WTC11 (cell line): ENCODE results near the gene GSK3B. TPM values are rescaled to one million over a fixed set of nuclear protein-coding genes. Genes with fewer than 3 reads are reported as not detected.

Experiments used
- ATAC-seq: fragments of 200-7000 bp; cut with Tn5 transposase; 2 replicates; pipeline ENCODE4 v1.10.0; 2021; ENCODE audit warnings: mild to moderate bottlenecking, moderate library complexity
- CTCF ChIA-PET: fragments of 300-600 bp; sonication (Branson Sonifier 250); formaldehyde crosslinking; loops from one replicate; lab custom pipeline; 2021; ENCODE audit warnings: antibody characterized with exemption; lab: Charles Lee
- POLR2A ChIA-PET: fragments of 350-600 bp; sonication (Branson Sonifier 250); formaldehyde crosslinking; loops from one replicate; lab custom pipeline; 2021; ENCODE audit warnings: antibody characterized with exemption; lab: Charles Lee
- DNase-seq: peaks from one replicate; pipeline ENCODE4 v3.0.0; 2021; ENCODE audit warnings: low spot score
- H3K27ac Mint-ChIP-seq: 2 replicates; pipeline ENCODE4 v1.8.0; 2021; ENCODE audit warnings: mixed read lengths
- H3K27me3 Mint-ChIP-seq: 2 replicates; pipeline ENCODE4 v1.8.0; 2021; ENCODE audit warnings: low read depth, mild to moderate bottlenecking, moderate library complexity, mixed read lengths
- H3K36me3 Mint-ChIP-seq: 2 replicates; pipeline ENCODE4 v1.8.0; 2021; ENCODE audit warnings: mixed read lengths
- H3K4me1 Mint-ChIP-seq: 2 replicates; pipeline ENCODE4 v1.8.0; 2022; ENCODE audit warnings: mixed read lengths
- H3K4me3 Mint-ChIP-seq: 2 replicates; pipeline ENCODE4 v1.8.0; 2021; ENCODE audit warnings: mild to moderate bottlenecking, moderate library complexity, mixed read lengths
- H3K9me3 Mint-ChIP-seq: 2 replicates; pipeline ENCODE4 v1.8.0; 2021; ENCODE audit warnings: mixed read lengths
- ATF1 ChIP-seq: sonication (generic); formaldehyde crosslinking; IDR thresholded peaks from 2 replicates; pipeline ENCODE4 v1.8.1; 2023; ENCODE audit warnings: mild to moderate bottlenecking, moderate library complexity, missing genetic modification reagents
- ATF3 ChIP-seq: sonication (generic); formaldehyde crosslinking; conservative IDR thresholded peaks from 2 replicates; pipeline ENCODE4 v1.8.1; 2022; ENCODE audit warnings: mild to moderate bottlenecking, missing genetic modification reagents
- CTCF ChIP-seq: fragments of 200-600 bp; IDR thresholded peaks from 2 replicates; pipeline ENCODE4 v1.8.0; 2022; ENCODE audit warnings: antibody characterized with exemption
- E2F1 ChIP-seq: sonication (generic); formaldehyde crosslinking; IDR thresholded peaks from 2 replicates; pipeline ENCODE4 v1.8.0; 2022; ENCODE audit warnings: mild to moderate bottlenecking, missing genetic modification reagents
- E2F5 ChIP-seq: sonication (generic); formaldehyde crosslinking; IDR thresholded peaks from 2 replicates; pipeline ENCODE4 v1.8.1; 2022; ENCODE audit warnings: mild to moderate bottlenecking, moderate library complexity, missing genetic modification reagents
- FOXP1 ChIP-seq: sonication (generic); formaldehyde crosslinking; IDR thresholded peaks from 2 replicates; pipeline ENCODE4 v1.8.0; 2022; ENCODE audit warnings: missing genetic modification reagents, mild to moderate bottlenecking, moderate library complexity, borderline replicate concordance
- GABPB1 ChIP-seq: sonication (generic); formaldehyde crosslinking; IDR thresholded peaks from 2 replicates; pipeline ENCODE4 v1.8.1; 2023; ENCODE audit warnings: mild to moderate bottlenecking, missing genetic modification reagents
- GRHL2 ChIP-seq: fragments of 250-450 bp; sonication (Bioruptor Pico); IDR thresholded peaks from 2 replicates; pipeline ENCODE4 v1.8.0; 2022; ENCODE audit warnings: mild to moderate bottlenecking, moderate library complexity; ENCODE audit not compliant: insufficient replicate concordance, severe bottlenecking
- HMGA2 ChIP-seq: fragments of 250-450 bp; sonication (Bioruptor Pico); IDR thresholded peaks from 2 replicates; pipeline ENCODE4 v1.4.0; 2021; ENCODE audit warnings: mild to moderate bottlenecking, moderate library complexity
- NFE2L1 ChIP-seq: sonication (generic); formaldehyde crosslinking; IDR thresholded peaks from 2 replicates; pipeline ENCODE4 v1.8.1; 2023; ENCODE audit warnings: missing genetic modification reagents
- NR1H2 ChIP-seq: sonication (generic); formaldehyde crosslinking; IDR thresholded peaks from 2 replicates; pipeline ENCODE4 v1.9.0; 2021; ENCODE audit warnings: mild to moderate bottlenecking, moderate library complexity, missing genetic modification reagents
- SOX15 ChIP-seq: fragments of 250-450 bp; sonication (Bioruptor Pico); IDR thresholded peaks from 2 replicates; pipeline ENCODE4 v1.9.0; 2021; ENCODE audit warnings: mild to moderate bottlenecking
- USF1 ChIP-seq: sonication (generic); formaldehyde crosslinking; IDR thresholded peaks from 2 replicates; pipeline ENCODE4 v1.8.0; 2022; ENCODE audit warnings: mild to moderate bottlenecking, missing genetic modification reagents
- ZBTB21 ChIP-seq: sonication (generic); formaldehyde crosslinking; IDR thresholded peaks from 2 replicates; pipeline ENCODE4 v1.8.1; 2023; ENCODE audit warnings: mild to moderate bottlenecking, missing genetic modification reagents, borderline replicate concordance
- ZNF219 ChIP-seq: sonication (generic); formaldehyde crosslinking; IDR thresholded peaks from 2 replicates; pipeline ENCODE4 v1.8.0; 2023; ENCODE audit warnings: missing genetic modification reagents, mild to moderate bottlenecking, borderline replicate concordance
- ZNF423 ChIP-seq: fragments of 250-450 bp; sonication (Bioruptor Pico); IDR thresholded peaks from 2 replicates; pipeline ENCODE4 v2.1.2; 2022; ENCODE audit warnings: mild to moderate bottlenecking, moderate library complexity
- ZNF512 ChIP-seq: sonication (generic); formaldehyde crosslinking; IDR thresholded peaks from 2 replicates; pipeline ENCODE4 v1.8.1; 2022; ENCODE audit warnings: missing genetic modification reagents, borderline replicate concordance
- ZSCAN18 ChIP-seq: fragments of 250-450 bp; sonication (Bioruptor Pico); IDR thresholded peaks from 2 replicates; pipeline ENCODE4 v2.1.2; 2022; ENCODE audit warnings: mild to moderate bottlenecking, moderate library complexity
- total RNA-seq: library from RNA; stranded (reverse); gene quantifications from 3 replicates; pipeline ENCODE4 v1.2.3, GENCODE V29; 2021
- TF ChIP-seq, protein P1 (sequence below): sonication (generic); formaldehyde crosslinking; IDR thresholded peaks from 2 replicates; pipeline ENCODE4 v1.8.1; 2023; ENCODE audit warnings: mild to moderate bottlenecking, missing genetic modification reagents
- TF ChIP-seq, protein P2 (sequence below): sonication (generic); formaldehyde crosslinking; IDR thresholded peaks from 2 replicates; pipeline ENCODE4 v1.8.0; 2023; ENCODE audit warnings: missing genetic modification reagents

GSK3B gene
- total RNA-seq, 1 experiment from 2014 or later, result 48.9 TPM

DNA sequence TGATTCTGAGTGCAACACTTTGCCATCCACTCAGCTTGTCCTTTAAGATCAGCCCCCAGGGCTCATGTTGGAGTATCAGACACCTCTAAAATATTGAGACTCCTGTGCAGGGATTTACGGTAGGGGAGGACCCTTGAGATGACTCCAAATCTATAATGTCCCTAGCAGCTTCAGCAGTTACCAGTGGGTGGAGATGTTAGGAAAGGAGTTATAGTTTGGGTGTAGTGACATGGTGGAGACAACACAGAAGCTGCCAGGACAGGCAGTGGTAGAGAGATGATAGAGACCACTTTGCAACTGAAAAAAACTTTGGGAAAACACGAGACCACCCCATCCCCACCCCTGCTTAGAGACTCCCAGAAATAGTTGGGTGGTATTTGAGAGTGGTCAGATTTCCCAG is 43.3 kb upstream of the GSK3B start:
- peaks cover 14% of the 10 kb centered on the region for H3K9me3 Mint-ChIP-seq
- H3K36me3 Mint-ChIP-seq, result no peaks in the 10 kb centered on the region
- TF ChIP-seq SOX15 (CRISPR knock-in tag) (no peak), CTCF (no peak)
- TF ChIP-seq, protein P1, sequence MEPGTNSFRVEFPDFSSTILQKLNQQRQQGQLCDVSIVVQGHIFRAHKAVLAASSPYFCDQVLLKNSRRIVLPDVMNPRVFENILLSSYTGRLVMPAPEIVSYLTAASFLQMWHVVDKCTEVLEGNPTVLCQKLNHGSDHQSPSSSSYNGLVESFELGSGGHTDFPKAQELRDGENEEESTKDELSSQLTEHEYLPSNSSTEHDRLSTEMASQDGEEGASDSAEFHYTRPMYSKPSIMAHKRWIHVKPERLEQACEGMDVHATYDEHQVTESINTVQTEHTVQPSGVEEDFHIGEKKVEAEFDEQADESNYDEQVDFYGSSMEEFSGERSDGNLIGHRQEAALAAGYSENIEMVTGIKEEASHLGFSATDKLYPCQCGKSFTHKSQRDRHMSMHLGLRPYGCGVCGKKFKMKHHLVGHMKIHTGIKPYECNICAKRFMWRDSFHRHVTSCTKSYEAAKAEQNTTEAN (CRISPR knock-in tag), result no peak
- TF ChIP-seq, all 79 proteins: peak for 0
- ATAC-seq (no peak), DNase-seq (no peak)
- Mint-ChIP-seq H3K4me3 (no peak overlapping the region), H3K27ac (no peak overlapping the region), H3K27me3 (no peaks in the 10 kb centered on the region), H3K4me1 (no peaks in the 10 kb centered on the region)
- ChIA-PET POLR2A (no interaction called here), CTCF (no interaction called here)

DNA sequence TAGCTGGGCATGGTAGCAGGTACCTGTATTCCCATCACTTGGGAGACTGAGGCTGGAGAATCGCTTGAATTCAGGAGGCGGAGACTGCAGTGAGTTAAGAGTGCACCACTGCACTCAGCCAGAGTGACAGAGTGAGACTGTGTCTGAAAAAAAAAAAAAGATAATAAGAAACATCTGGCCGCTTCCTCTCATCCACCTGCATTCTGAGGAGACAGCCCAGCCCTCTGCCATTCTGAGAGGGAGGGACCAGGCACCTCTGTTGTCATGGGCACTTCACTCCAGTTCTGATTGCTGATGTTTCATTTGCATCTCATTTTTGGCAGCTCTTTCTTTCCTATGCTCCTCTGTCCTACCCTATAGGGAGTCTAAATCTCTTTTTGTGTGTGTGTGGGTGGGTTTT is 36.4 kb upstream of the GSK3B start:
- no peak for DNase-seq
- Mint-ChIP-seq H3K27me3 (no peaks in the 10 kb centered on the region), H3K4me1 (peaks cover 12% of the 10 kb centered on the region), H3K36me3 (no peaks in the 10 kb centered on the region), H3K27ac (no peak overlapping the region), H3K4me3 (no peak overlapping the region), H3K9me3 (no peaks in the 10 kb centered on the region)
- TF ChIP-seq NFE2L1 (CRISPR knock-in tag) (no peak), USF1 (CRISPR knock-in tag) (no peak), ATF1 (CRISPR knock-in tag) (no peak), NR1H2 (CRISPR knock-in tag) (no peak), E2F1 (CRISPR knock-in tag) (no peak), FOXP1 (CRISPR knock-in tag) (no peak), E2F5 (CRISPR knock-in tag) (no peak), ZNF219 (CRISPR knock-in tag) (no peak), ZNF423 (no peak), GRHL2 (CRISPR knock-in tag) (no peak), ATF3 (CRISPR knock-in tag) (no peak), ZNF512 (CRISPR knock-in tag) (no peak), HMGA2 (CRISPR knock-in tag) (no peak), GABPB1 (CRISPR knock-in tag) (no peak), ZSCAN18 (CRISPR knock-in tag) (no peak), ZBTB21 (no peak)
- TF ChIP-seq, protein P1 (CRISPR knock-in tag), result no peak
- TF ChIP-seq, protein P2, sequence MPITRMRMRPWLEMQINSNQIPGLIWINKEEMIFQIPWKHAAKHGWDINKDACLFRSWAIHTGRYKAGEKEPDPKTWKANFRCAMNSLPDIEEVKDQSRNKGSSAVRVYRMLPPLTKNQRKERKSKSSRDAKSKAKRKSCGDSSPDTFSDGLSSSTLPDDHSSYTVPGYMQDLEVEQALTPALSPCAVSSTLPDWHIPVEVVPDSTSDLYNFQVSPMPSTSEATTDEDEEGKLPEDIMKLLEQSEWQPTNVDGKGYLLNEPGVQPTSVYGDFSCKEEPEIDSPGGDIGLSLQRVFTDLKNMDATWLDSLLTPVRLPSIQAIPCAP, result no peak
- ChIA-PET CTCF (no interaction called here), POLR2A (no interaction called here)
- no peak for ATAC-seq
